Coronary artery (tissue), 2 donors: Measurements from ENCODE around the gene SUMO2.

Experiments used
- DNase-seq: peaks from one replicate; pipeline ENCODE4 v3.0.0-alpha.2; 2017; ENCODE audit warnings: low spot score
- H3K27ac ChIP-seq, 2 donors: fragments of 200-600 bp; sonication (generic); one replicate each; pipeline ENCODE4 v1.5.1; 2016 to 2019
- H3K4me3 ChIP-seq: fragments of 200-600 bp; sonication (generic); 2 replicates; pipeline ENCODE4 v1.5.1; 2016; ENCODE audit warnings: mild to moderate bottlenecking, moderate library complexity
- CTCF ChIP-seq: fragments of 200-600 bp; sonication (generic); IDR thresholded peaks from one replicate; pipeline ENCODE4 v1.5.1; 2019; ENCODE audit warnings: antibody characterized with exemption

The SUMO2 gene

GRCh38 chr17:75182319-75182568 is 515 bp downstream of the SUMO2 start:
- H3K27ac ChIP-seq = peak overlapping the region; percentile 99 to 100
- peak; percentile 79 for DNase-seq
- no peak for TF ChIP-seq CTCF
- H3K4me3 ChIP-seq = peak overlapping the region; percentile 95

- Histone ChIP-seq H3K27ac (peak overlapping the region; percentile 99 to 100), H3K4me3 (peak overlapping the region; percentile 95)
- DNase-seq = peak; percentile 73
- TF ChIP-seq CTCF = no peak
These were observed 996 bp downstream of the SUMO2 start for GRCh38 chr17:75181608-75182318.

GRCh38 chr17:75181110-75181509 is 1.6 kb downstream of the SUMO2 start:
- H3K27ac ChIP-seq = no peak overlapping the region
- H3K4me3 ChIP-seq = peak overlapping the region; percentile 95
- no peak for DNase-seq
- no peak for TF ChIP-seq CTCF

- Histone ChIP-seq H3K27ac (no peak overlapping the region), H3K4me3 (no peak overlapping the region)
- DNase-seq = no peak
- no peak for TF ChIP-seq CTCF
These were observed 4.3 kb downstream of the SUMO2 start for GRCh38 chr17:75178453-75178852.

GRCh38 chr17:75176625-75177024 is 6.1 kb downstream of the SUMO2 start:
- DNase-seq = no peak
- no peak overlapping the region for H3K4me3 ChIP-seq
- no peak overlapping the region for H3K27ac ChIP-seq
- TF ChIP-seq CTCF = no peak

- Histone ChIP-seq H3K4me3 (no peak overlapping the region), H3K27ac (no peak overlapping the region)
- TF ChIP-seq CTCF = no peak
- no peak for DNase-seq
These were observed 7.8 kb downstream of the SUMO2 start for GRCh38 chr17:75174996-75175395.

GRCh38 chr17:75173526-75173925 is 9.2 kb downstream of the SUMO2 start:
- H3K4me3 ChIP-seq = no peak overlapping the region
- no peak for DNase-seq
- no peak for TF ChIP-seq CTCF
- no peak overlapping the region for H3K27ac ChIP-seq
